GM18520 (cell line): ENCODE data around the gene ADAMTSL3.
"Not testable (repeated sequence)": the region's sequence is repeated elsewhere in the genome, so short reads cannot be mapped to it uniquely, and the experiment has no call there.

Experiments
- ATAC-seq: cut with Tn5 transposase; IDR thresholded peaks from one replicate; pipeline ENCODE4 v1.9.1; 2021; ENCODE audit not compliant: unreplicated experiment

The ADAMTSL3 gene

DNA sequence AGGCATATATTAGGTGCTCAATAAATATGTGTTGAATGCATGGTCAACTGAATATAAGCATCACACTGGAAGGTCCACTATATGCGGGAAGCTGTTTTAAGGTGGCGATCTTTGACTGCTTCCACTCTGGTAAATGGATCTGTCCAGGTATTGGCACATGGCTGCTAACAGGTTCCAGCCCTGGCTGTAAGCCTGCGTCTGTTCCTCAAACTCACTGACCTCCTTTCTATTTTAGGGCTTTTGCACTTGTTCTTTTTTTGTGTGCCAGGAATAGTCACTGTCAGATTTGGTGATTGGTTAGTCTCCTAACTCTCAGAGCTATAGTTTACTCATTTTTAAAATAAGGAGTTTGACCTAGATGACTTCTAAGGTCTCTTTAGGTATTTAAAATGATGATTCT, 46.2 kb downstream of the ADAMTSL3 start:
- ATAC-seq, result no peak

DNA sequence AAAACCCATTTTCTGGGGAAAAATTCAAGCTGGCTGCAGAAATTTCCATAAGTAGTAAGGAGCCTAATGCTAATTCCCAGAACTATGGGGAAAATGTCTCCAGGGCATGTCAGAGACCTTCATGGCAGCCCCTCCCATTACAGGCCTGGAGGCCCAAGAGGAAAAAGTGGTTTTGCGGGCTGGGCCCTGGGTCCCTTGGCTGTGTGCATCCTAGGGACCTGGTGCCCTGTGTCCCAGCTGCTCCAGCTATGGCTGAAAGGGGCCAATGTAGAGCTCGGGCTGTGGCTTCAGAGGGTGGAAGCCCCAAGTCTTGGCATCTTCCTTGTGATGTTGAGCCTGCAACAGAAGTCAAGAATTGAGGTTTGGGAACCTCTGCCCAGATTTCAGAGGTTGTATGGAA, 48.4 kb downstream of the ADAMTSL3 start:
- ATAC-seq, result not testable (repeated sequence)

DNA sequence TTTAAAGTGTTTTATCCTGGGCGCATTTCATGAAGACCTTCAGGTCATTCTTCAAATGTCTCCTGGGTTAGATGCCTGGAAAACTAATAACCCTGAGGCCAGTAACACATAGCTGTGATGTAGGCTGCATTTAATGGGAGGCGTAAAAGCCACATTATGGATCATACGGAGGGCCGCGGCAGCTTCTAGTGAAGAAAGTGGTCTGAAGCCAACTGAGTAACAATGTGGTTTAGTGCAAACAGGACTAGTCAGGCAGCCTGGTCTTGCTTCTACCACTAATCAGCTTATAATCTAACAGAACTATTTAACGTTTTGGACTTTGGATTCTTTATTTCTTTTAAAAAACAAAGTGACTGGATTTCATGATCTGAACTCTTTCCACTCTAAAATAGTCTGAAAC, 54.4 kb downstream of the ADAMTSL3 start:
- no peak for ATAC-seq

DNA sequence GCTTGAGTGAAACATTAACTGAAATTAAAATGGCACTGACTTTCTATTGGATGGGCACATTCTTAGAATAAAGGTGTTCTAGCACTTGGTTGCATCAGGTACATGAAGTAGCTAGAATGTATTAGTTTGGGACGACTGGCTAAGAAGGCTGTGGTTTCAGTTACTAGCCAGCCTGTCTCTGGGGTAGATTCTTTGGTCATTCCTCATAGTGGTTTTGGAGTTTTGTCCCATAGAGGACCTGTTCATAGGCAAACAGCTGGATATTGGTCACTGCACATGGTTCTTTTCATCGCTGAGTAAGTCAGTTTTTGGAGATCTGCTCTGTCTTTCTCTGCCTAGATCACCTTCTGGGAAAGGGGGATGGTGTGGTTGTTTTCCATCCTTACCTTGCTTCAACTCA, 55.3 kb downstream of the ADAMTSL3 start:
- ATAC-seq, result no peak

DNA sequence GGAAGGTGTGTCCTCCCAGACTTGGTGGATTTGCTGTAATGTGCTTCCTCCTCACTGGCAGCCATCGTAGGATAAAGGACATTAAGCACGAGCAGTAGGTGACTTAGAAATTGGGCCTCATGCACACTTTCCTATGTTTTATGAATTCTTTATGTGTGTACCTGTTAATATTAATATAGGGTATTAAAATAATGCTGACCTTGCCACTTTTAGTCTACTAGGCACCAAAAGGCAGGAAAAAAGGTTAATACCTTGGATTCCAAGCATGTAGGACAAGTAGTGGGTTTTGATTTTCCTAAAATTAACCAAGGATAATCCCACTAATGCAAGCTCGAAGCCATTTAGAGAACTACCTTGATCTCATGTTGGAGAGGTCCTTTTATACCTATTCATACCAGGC, 55.9 kb downstream of the ADAMTSL3 start:
- ATAC-seq, result no peak

DNA sequence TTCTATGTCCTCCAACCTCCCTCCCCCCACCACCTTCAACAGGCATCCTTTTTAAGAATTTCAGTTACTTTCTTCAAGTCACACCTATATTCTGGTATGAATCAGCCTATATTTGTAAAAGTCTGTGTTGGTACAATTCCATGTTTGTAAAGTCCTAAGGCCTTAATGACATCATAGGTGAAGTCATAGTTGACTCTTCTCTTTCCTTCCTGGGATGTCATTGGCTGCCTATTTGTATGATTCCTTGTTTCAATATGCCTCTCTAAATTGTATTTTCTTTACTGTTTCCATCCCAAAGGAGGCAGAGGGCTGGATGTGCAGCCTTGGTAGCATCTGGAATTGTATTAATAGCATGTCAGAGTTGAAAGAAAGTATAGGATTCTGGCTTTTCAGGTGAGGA, 56.5 kb downstream of the ADAMTSL3 start:
- no peak for ATAC-seq

DNA sequence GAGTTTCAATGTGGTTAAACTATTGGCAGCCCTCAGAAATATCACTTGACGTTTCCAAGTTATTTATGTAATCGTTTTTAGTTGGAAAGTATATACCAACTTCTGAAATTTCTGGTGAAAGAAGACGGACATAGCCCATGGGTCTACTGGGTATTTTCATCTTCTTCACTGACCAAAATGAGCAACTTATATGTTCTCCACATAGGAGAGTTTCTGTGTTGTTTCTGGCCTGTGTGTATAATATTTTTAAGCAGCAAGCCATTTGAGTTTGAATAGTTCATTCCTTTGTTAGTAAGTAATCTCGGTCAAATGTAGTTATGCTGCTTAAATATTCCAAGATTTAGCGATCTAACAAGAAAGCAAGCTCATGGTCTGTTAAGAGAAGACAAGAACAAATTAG, 57.3 kb downstream of the ADAMTSL3 start:
- no peak for ATAC-seq

DNA sequence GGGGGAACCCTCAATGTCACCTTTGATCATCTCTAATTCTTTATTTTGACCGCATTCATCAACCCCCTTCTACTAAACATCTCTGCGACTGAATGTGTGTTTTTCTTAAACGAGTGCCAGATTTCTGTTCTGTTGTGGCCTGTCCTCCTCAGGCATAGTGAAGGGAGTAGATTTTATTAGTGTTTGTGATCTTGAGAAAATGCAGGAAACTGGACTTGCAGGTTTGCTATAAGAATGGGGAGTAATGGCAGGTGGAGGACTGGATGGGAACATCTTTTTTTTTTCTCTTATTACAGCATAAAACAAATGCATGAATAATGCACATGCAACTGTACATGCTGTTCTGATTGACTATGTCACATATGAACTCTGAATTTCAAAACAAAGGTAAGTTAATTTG, 59.3 kb downstream of the ADAMTSL3 start:
- ATAC-seq, result no peak

DNA sequence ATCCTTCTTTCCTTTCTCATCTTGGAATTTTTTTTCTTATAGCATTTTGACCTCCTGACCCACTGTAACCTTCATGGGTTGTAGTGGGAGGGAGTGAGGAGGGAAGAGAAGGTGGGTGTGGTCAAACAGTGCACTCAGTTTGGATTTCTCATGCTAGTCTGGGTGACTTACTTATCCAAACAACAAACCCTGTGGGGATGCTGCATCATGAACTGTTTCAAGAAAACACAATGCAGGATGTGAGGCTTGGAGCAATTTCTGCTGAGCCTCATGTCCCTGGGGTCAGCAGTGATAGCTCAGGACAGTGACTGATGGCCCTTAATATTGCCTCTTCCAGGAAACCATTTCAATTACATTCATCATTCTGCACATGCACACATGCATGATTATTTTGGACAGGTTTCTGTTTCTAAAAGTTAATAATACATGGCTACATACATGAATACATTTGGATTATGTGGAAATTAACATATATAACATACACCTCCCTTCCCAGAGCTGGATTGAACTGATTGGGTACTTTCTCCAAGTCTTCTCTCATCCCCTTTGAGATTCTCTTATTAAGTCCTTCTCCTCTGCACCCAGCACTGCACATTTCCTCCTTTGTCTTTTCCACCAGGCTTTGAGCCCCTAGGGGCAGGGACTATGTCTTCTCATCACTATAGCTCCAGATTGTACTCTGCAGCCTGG, 61.2 kb downstream of the ADAMTSL3 start:
- ATAC-seq, result no peak

DNA sequence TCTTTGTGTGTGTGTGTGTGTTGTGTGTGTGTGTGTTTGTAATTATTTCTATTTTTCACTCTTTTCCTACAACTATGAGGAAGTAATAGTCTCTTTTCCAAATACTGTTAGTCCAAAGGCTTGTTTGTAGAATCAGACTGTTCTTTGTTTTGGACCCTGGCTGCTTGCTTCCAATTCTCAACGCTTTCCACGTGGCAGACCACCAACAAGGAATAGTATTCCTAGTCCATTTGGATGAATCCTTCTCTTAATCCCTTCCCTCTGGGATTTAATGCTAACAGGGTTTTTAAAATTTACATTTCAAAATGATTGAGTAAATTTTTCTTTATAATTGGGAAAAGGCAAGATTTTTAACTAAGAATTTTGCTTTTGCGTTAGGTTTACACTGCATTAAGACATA, 62.7 kb downstream of the ADAMTSL3 start:
- ATAC-seq, result no peak

DNA sequence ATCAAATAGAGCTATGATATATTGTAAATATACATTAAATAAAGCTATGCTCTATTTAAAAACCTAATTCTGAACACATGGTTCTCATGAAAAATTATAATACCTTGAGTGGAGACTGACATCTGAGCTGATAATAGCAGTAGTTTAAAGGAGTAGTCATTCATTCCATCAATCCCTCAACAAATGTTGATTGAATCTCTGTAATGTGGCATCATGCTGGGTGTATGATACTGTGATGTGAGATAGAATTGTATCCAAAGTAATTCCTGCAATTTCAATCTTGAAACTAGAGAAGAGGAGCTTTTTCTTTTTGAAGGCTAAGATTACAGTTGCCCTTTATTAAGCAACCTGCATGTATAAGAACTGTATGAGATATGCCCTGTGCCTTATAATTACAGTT, 63.1 kb downstream of the ADAMTSL3 start:
- no peak for ATAC-seq

DNA sequence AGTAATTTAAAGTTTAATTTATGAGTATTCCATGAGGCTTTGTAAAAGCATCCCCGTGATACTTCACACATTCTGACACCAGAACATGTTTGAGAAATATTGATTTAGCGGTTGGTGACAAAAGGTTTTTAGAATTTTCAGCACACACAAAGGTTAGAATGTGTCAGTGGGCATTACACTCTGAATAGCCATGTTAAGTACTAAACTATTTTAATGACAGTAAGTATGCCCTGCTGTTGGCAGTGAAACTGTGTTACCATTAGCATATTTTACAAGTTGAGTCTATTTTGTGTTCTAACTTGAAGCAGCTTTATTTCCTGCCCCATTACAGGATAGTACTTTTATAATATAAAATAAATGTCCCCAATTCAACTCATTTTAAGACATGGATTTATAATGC, 66.5 kb downstream of the ADAMTSL3 start:
- no peak for ATAC-seq

DNA sequence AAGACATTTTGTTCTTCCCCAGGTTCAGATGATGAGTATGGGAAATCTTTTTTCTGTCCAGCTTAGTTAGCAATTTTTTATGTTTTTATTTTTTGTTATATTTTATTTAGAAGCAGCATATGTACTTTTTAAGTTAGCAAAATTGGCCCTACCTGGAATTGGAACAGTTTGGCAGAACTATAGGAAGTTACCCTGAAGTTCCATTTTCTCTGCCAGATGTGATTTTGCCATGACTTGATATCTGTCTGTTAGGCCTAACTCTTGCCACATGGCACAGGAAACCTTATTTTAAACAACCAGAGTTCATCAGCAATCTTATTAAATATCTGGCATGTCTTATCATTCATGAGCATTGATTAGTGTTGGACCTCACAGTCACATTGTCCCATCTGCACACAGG, 67.1 kb downstream of the ADAMTSL3 start:
- ATAC-seq, result no peak

DNA sequence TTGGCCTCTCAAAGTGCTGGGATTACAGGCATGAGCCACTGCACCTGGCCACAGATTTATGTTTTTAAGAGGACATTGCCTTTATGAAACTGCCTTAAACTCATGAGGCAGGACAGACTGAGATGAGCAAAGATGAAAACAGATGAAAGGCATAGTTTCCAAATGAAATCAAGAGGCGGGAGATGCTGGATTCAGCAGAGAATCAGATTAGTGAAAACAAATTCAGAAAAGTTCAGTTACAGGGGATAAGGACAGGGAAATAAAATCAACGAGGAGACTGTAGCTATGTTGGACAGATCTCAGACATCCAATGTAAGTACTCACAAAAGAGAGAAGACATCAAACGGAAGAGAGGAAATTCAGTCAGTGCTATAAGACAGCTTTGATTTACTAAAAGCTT, 68.1 kb downstream of the ADAMTSL3 start:
- no peak for ATAC-seq

DNA sequence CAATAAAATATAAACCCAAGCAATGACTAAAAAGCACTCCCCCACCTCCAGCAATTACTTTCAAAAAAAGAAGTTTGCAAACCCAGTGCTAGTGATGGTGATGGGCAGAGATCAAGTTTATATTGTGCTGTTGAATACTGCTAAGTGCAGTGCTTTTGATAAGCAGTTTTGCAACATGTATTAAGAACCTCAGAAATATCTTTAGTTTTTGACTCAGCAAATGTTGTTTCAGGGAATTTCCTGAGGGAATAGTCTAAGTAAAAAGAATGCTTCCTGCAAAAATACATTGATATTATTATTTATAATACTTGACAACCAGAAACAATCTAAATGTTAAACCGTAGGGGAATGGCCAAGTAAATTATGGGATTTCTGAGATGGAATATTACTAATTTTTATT, 69.3 kb downstream of the ADAMTSL3 start:
- ATAC-seq, result no peak

DNA sequence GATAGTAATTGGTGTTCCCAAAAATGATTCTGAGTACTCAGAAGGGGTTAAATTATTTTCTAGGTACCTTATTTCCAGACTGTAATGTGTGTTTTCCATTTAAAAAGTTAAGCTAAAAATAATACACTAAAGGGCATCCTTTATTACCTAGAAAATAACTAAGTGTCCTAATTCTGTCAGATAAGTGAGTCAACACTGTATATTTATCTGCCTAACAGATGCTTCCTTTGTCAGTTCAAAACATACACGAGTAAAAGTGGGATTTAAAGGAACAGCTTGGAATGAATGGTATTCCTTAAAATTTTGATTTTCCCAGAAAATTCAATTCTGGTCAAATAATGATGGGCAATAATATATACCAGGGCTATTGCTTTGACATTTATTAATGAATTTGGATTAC, 78.3 kb downstream of the ADAMTSL3 start:
- ATAC-seq, result no peak

DNA sequence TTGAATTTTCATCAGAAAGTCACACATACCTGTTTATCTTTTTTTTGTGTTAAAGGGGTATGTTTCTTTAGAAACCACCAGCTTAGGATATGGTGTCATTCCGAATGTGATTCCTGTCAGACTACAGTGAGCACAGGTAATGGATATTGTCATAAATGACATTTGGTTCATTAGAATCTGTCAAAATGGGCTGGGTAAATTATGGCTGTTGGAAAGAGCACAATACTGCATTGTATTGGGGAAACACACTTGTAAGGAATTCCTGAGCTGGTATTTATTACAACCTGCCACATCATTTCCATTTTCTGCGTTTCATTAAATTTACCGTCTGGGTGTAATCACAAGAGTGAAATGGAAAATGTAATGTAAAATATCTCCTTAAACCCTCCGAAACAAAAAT, 78.8 kb downstream of the ADAMTSL3 start:
- ATAC-seq, result no peak

DNA sequence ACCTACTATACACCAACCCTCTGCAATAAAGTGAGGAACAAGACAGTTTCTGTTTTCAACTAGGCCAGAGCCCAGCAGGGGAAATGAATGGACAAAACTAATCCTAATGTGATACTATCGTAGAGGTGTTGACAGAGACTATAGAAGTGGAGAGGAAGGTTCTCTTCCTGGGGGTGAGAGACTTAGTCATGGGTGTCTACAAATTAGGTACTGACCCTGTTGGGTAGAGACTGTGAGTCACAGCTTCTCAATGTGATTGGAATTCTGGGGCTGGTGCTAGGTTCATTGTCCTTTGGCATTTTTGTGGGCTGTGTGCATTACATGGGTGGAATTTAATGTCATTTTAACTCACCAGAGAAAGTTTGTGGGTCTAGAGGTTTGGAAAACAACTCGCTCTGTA, 79.3 kb downstream of the ADAMTSL3 start:
- ATAC-seq, result no peak

DNA sequence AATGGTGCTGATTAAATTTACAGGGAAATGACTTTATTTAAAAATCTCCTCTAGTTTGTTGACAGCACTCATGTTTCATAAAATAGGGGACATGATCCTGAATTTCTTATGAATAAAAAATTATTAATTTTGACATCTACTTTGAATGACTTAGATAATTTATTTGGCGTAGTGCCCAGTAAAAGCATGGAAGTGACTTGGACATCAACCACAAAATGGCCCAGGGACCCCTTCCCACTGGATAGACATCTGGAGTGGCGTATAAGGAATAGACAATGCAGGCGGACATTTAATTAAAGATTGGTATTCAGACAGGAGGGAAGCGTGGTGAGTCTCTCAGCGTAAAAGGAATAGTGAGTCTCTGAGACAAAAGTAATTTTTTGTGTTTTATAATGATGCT, 79.8 kb downstream of the ADAMTSL3 start:
- ATAC-seq, result no peak

DNA sequence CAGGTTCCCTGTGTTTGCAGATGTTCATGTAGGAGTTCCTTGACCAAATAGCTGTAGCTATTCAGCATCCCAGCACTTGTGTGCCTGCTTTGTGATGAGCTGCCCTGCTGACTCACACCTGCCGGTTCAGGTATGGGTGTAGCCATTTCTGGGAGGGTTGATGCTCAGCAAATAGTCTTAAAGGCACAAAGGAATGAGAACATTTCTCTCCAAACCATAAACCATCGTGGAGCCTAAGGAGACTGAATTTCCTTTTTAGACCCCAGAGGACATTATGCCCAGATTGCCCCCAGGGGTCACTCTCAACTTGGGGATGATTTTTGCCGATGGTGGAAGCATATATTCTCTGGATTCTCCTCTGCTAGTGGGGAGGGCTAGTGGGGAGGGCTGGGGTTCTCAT, 80.6 kb downstream of the ADAMTSL3 start:
- no peak for ATAC-seq

DNA sequence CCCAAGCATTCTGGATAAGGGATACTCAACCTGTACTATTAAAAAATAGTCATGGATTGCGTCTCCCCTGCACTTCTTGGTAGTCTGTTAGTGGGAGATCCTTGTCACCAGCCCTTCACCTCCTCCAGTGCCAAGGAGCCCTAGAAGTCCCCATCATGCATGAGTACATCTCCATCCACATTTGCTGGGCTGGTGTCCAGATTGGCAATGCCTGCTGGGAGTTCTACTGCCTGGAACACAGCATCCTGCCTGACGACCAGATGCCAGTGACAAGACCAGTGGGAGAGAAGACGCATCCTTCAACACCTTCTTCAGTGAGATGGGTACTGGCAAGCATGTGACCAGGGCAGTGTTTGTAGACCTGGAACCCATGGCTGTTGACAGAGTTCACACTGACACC, 85.7 kb downstream of the ADAMTSL3 start:
- no peak for ATAC-seq

DNA sequence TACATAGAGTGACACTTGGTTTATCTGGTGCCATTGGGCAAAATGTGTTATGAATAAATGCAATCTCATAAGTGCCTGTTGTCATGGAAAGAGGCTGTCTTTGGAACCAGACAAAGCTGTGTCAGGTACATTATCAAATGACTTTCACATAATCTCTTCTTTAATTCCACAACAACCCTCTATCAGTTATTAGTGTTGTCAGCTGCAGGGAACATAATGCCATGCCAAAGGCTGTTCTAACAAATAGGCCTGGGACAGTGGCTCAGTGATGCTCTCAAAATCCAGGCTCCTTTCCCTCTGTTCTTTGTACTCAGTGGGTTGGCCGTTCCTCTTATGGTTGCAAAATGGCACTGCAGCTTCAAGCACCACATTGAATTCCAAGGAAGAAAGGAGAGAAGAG, 91.8 kb downstream of the ADAMTSL3 start:
- ATAC-seq, result no peak

DNA sequence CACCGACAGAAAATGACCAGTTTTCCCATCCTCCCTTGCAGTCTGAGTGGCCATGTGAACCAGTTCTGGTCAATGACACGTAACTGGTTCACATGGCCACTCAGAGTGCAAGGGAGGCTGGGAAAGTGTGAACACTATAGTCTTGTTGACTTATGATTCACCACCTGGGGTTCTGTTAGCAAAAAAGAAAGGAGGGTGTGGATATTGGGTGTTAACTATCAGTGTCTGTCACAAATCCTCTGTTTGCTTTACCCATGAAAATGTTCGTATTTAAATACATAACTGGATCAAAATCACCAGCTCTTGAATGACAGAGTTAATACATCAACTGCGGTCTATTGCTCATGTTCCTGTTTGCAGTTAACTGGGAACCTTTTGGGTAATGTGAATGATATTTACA, 92.3 kb downstream of the ADAMTSL3 start:
- no peak for ATAC-seq
